SK-N-SH treated with all-trans-retinoic acid at 6 μM for 48 hours (cell line): ENCODE measurements around the gene HUS1.

Experiments used
- ATAC-seq: fragments of 200-7000 bp; cut with Tn5 transposase; 3 replicates; pipeline ENCODE4 v1.9.1; 2020; ENCODE audit warnings: mild to moderate bottlenecking, moderate library complexity
- ARNTL ChIP-seq: fragments of 450-650 bp; formaldehyde crosslinking; IDR thresholded peaks from 2 replicates; pipeline ENCODE4 v1.5.0; 2020; ENCODE audit warnings: low read depth, mild to moderate bottlenecking, moderate library complexity, borderline replicate concordance
- CREB5 ChIP-seq: fragments of 250-450 bp; sonication (Bioruptor Pico); IDR thresholded peaks from 2 replicates; pipeline ENCODE4 v1.5.1; 2020; ENCODE audit warnings: low read depth, mild to moderate bottlenecking, moderate library complexity
- CSRNP3 ChIP-seq: fragments of 250-450 bp; sonication (Bioruptor Pico); IDR thresholded peaks from 2 replicates; pipeline ENCODE4 v1.5.1; 2021; ENCODE audit warnings: mild to moderate bottlenecking, moderate library complexity
- ESRRG ChIP-seq: fragments of 250-450 bp; sonication (Bioruptor Pico); IDR thresholded peaks from 2 replicates; pipeline ENCODE4 v1.6.1; 2021; ENCODE audit warnings: mild to moderate bottlenecking
- GLIS3 ChIP-seq: fragments of 250-450 bp; sonication (Bioruptor Pico); IDR thresholded peaks from 2 replicates; pipeline ENCODE4 v1.5.0; 2020; ENCODE audit warnings: mild to moderate bottlenecking, moderate library complexity
- ISL1 ChIP-seq: fragments of 250-450 bp; sonication (Bioruptor Pico); IDR thresholded peaks from 2 replicates; pipeline ENCODE4 v2.1.2; 2022; ENCODE audit warnings: mild to moderate bottlenecking, moderate library complexity
- OSR1 ChIP-seq: fragments of 250-450 bp; sonication (Bioruptor Pico); IDR thresholded peaks from 2 replicates; pipeline ENCODE4 v1.8.0; 2022; ENCODE audit warnings: moderate library complexity, mild to moderate bottlenecking, inconsistent platforms
- PATZ1 ChIP-seq: fragments of 250-450 bp; sonication (Bioruptor Pico); IDR thresholded peaks from 2 replicates; pipeline ENCODE4 v1.8.0; 2020; ENCODE audit warnings: mild to moderate bottlenecking, moderate library complexity, borderline replicate concordance
- POU6F1 ChIP-seq: fragments of 250-450 bp; sonication (Bioruptor Pico); IDR thresholded peaks from 2 replicates; pipeline ENCODE4 v1.8.0; 2021; ENCODE audit warnings: low read depth, mild to moderate bottlenecking, moderate library complexity, borderline replicate concordance
- PPARA ChIP-seq: fragments of 250-450 bp; sonication (Bioruptor Pico); IDR thresholded peaks from 2 replicates; pipeline ENCODE4 v1.5.0; 2020; ENCODE audit warnings: mild to moderate bottlenecking, borderline replicate concordance
- SNAI2 ChIP-seq: fragments of 250-450 bp; sonication (Bioruptor Pico); IDR thresholded peaks from 2 replicates; pipeline ENCODE4 v1.5.0; 2020; ENCODE audit warnings: mild to moderate bottlenecking, moderate library complexity
- TCF4 ChIP-seq: fragments of 250-450 bp; sonication (Bioruptor Pico); IDR thresholded peaks from 2 replicates; pipeline ENCODE4 v1.8.0; 2021; ENCODE audit warnings: mild to moderate bottlenecking, moderate library complexity, borderline replicate concordance
- TSHZ2 ChIP-seq: fragments of 250-450 bp; sonication (Bioruptor Pico); IDR thresholded peaks from 2 replicates; pipeline ENCODE4 v1.5.0; 2020; ENCODE audit warnings: mild to moderate bottlenecking, moderate library complexity
- ZC3H10 ChIP-seq: fragments of 250-450 bp; sonication (Bioruptor Pico); IDR thresholded peaks from 2 replicates; pipeline ENCODE4 v1.5.1; 2021; ENCODE audit warnings: mild to moderate bottlenecking, moderate library complexity
- ZFP30 ChIP-seq: fragments of 450-650 bp; formaldehyde crosslinking; IDR thresholded peaks from 2 replicates; pipeline ENCODE4 v1.5.0; 2022; ENCODE audit warnings: mild to moderate bottlenecking, moderate library complexity
- ZNF565 ChIP-seq: fragments of 450-650 bp; formaldehyde crosslinking; conservative IDR thresholded peaks from 2 replicates; pipeline ENCODE4 v1.5.0; 2020; ENCODE audit warnings: low read depth, mild to moderate bottlenecking, moderate library complexity
- ZNF8 ChIP-seq: fragments of 450-650 bp; formaldehyde crosslinking; IDR thresholded peaks from 2 replicates; pipeline ENCODE4 v1.5.0; 2020; ENCODE audit warnings: mild to moderate bottlenecking, moderate library complexity

The HUS1 gene

GRCh38 chr7:47953822-47954221 is 25.6 kb downstream of the HUS1 start (continued):
- no peak for TF ChIP-seq CSRNP3 (CRISPR knock-in tag)
- TF ChIP-seq OSR1 (CRISPR knock-in tag), result no peak
- TF ChIP-seq CREB5 (CRISPR knock-in tag), result no peak
- no peak for TF ChIP-seq SNAI2 (CRISPR knock-in tag)
- TF ChIP-seq ARNTL (CRISPR knock-in tag), result no peak
- no peak for TF ChIP-seq ZC3H10 (CRISPR knock-in tag)
- TF ChIP-seq TCF4 (CRISPR knock-in tag), result no peak
- no peak for TF ChIP-seq POU6F1 (CRISPR knock-in tag)
- TF ChIP-seq, all 23 proteins: peak for 0

GRCh38 chr7:47952224-47952623 is 27.2 kb downstream of the HUS1 start:
- ATAC-seq, result no peak
- TF ChIP-seq CREB5 (CRISPR knock-in tag), result no peak
- no peak for TF ChIP-seq ZC3H10 (CRISPR knock-in tag)
- TF ChIP-seq CSRNP3 (CRISPR knock-in tag), result no peak
- TF ChIP-seq ZNF8 (CRISPR knock-in tag), result no peak
- no peak for TF ChIP-seq ARNTL (CRISPR knock-in tag)
- TF ChIP-seq ESRRG, result no peak

- TF ChIP-seq GLIS3 (CRISPR knock-in tag), result no peak
- no peak for TF ChIP-seq TCF4 (CRISPR knock-in tag)
- no peak for TF ChIP-seq TSHZ2 (CRISPR knock-in tag)
- TF ChIP-seq PATZ1 (CRISPR knock-in tag), result no peak
- TF ChIP-seq ZFP30 (CRISPR knock-in tag), result no peak
- TF ChIP-seq ISL1 (CRISPR knock-in tag), result no peak
- no peak for TF ChIP-seq ESRRG
- TF ChIP-seq SNAI2 (CRISPR knock-in tag), result no peak
- TF ChIP-seq OSR1 (CRISPR knock-in tag), result no peak
- TF ChIP-seq POU6F1 (CRISPR knock-in tag), result no peak
- TF ChIP-seq ZNF565 (CRISPR knock-in tag), result no peak
- TF ChIP-seq ZNF8 (CRISPR knock-in tag), result no peak
- TF ChIP-seq ARNTL (CRISPR knock-in tag), result no peak
- no peak for TF ChIP-seq PPARA (CRISPR knock-in tag)
- no peak for TF ChIP-seq CSRNP3 (CRISPR knock-in tag)
- TF ChIP-seq, all 23 proteins: peak for 0
- no peak for ATAC-seq
Measured at GRCh38 chr7:47951374-47951773, 28.0 kb downstream of the HUS1 start.
